Caco-2 (cell line): ENCODE measurements around the gene DMRTA2. TPM values are rescaled to one million over a fixed set of nuclear protein-coding genes. Genes with fewer than 3 reads are reported as not detected.

Source experiments
- BruUV-seq: library from RNA; stranded (reverse); fragments of 400-500 nt; replicated peaks from 2 replicates; lab custom pipeline; 2021; lab: Mats Ljungman, UMichigan
- CTCF ChIA-PET: fragments of 300-600 bp; sonication (Branson Sonifier 250); formaldehyde crosslinking; loops from one replicate; lab custom pipeline; 2022; ENCODE audit warnings: antibody characterized with exemption; lab: Charles Lee
- POLR2A ChIA-PET: fragments of 300-600 bp; sonication (Branson Sonifier 250); formaldehyde crosslinking; loops from one replicate; lab custom pipeline; 2022; ENCODE audit warnings: antibody characterized with exemption; lab: Charles Lee
- DNase-seq, 2 experiments: peaks; one replicate each; pipeline versions ENCODE4 v3.0.0 to v3.0.0-alpha.2; 2020 to 2022
- H3K27me3 ChIP-seq: replicated peaks from 2 replicates; pipeline ENCODE4 v1.6.0; 2011; ENCODE audit warnings: low read length; ENCODE audit not compliant: control insufficient read depth, insufficient read depth
- H3K36me3 ChIP-seq: 2 replicates; pipeline ENCODE4 v1.5.1; 2011; ENCODE audit warnings: low read length; ENCODE audit not compliant: control insufficient read depth, insufficient read depth
- H3K4me1 ChIP-seq: fragments of 250-450 bp; sonication (Bioruptor Pico); 2 replicates; pipeline ENCODE4 v1.5.1; 2020; ENCODE audit warnings: mild to moderate bottlenecking
- H3K4me3 ChIP-seq: 2 replicates; pipeline ENCODE4 v1.5.1; 2011; ENCODE audit warnings: low read depth, mild to moderate bottlenecking, control low read depth, low read length
- H3K9me3 ChIP-seq: fragments of 250-450 bp; sonication (Bioruptor Pico); 2 replicates; pipeline ENCODE4 v1.5.1; 2020; ENCODE audit warnings: mild to moderate bottlenecking, moderate library complexity
- H3K27ac Mint-ChIP-seq: one replicate; pipeline ENCODE4 v1.8.0; 2022; ENCODE audit warnings: mixed read lengths; ENCODE audit not compliant: unreplicated experiment
- H3K27me3 Mint-ChIP-seq: one replicate; pipeline ENCODE4 v1.8.0; 2022; ENCODE audit warnings: mixed read lengths; ENCODE audit not compliant: insufficient read depth, unreplicated experiment
- H3K36me3 Mint-ChIP-seq: one replicate; pipeline ENCODE4 v1.8.0; 2022; ENCODE audit warnings: mild to moderate bottlenecking, mixed read lengths; ENCODE audit not compliant: insufficient read depth, unreplicated experiment
- H3K4me1 Mint-ChIP-seq: one replicate; pipeline ENCODE4 v1.8.0; 2022; ENCODE audit warnings: low read depth, mixed read lengths; ENCODE audit not compliant: unreplicated experiment
- H3K4me3 Mint-ChIP-seq: one replicate; pipeline ENCODE4 v1.8.0; 2022; ENCODE audit warnings: mild to moderate bottlenecking, moderate library complexity, mixed read lengths; ENCODE audit not compliant: unreplicated experiment
- H3K9me3 Mint-ChIP-seq: one replicate; pipeline ENCODE4 v1.8.0; 2022; ENCODE audit warnings: mixed read lengths; ENCODE audit not compliant: unreplicated experiment
- intact Hi-C: fragments of 100-400 bp; cut with micrococcal nuclease; formaldehyde crosslinking; loops from one replicate; pipeline ENCODE4 v1.10.0; 2022; ENCODE audit not compliant: unreplicated experiment
- total RNA-seq: library from RNA; stranded (reverse); gene quantifications from 2 replicates; pipeline ENCODE4 v1.2.3, GENCODE V29; 2022
- TF ChIP-seq, protein P1 (sequence below), 2 experiments: fragments of 200-600 bp in 1 of 2; IDR thresholded peaks; 1 replicate in 1 of 2; 2 replicates in 1 of 2; pipeline versions ENCODE4 v1.5.1 to v1.8.0; 2011 to 2022; ENCODE audit warnings: antibody characterized with exemption in 1 of 2, control low read depth in 1 of 2, inconsistent platforms in 1 of 2, low read depth in 1 of 2, low read length in 1 of 2, mild to moderate bottlenecking in 1 of 2, moderate library complexity in 1 of 2; ENCODE audit not compliant: insufficient read depth in 1 of 2, severe bottlenecking in 1 of 2, unreplicated experiment in 1 of 2

The DMRTA2 gene
- total RNA-seq, 1 experiment from 2014 or later = 3.4 TPM

DNA sequence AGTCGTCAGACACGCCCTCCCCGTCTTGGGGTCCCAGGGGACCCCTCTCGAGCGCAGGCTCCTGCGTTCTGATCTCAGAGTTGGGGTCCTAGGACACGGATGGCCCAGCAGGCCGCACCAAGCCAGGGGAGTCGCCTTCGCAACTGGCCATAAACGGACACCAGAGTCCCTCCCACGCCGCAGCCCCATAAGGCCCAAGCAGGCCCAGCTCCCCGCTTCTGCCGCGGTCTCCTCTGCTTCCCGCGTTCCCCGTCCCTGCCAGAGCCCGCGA lies 633 bp downstream of the DMRTA2 start:
- ChIA-PET POLR2A (no interaction called here), CTCF (no interaction called here)
- Mint-ChIP-seq H3K27ac (peak overlapping the region; percentile 91), H3K4me1 (peaks cover 6% of the 10 kb centered on the region), H3K36me3 (peaks cover 22% of the 10 kb centered on the region), H3K27me3 (peaks cover 19% of the 10 kb centered on the region), H3K9me3 (no peaks in the 10 kb centered on the region), H3K4me3 (peak overlapping the region; percentile 72)
- H3K9me3 ChIP-seq = no peaks in the 10 kb centered on the region
- H3K4me3 ChIP-seq = peak overlapping the region; percentile 53
- TF ChIP-seq, protein P1, sequence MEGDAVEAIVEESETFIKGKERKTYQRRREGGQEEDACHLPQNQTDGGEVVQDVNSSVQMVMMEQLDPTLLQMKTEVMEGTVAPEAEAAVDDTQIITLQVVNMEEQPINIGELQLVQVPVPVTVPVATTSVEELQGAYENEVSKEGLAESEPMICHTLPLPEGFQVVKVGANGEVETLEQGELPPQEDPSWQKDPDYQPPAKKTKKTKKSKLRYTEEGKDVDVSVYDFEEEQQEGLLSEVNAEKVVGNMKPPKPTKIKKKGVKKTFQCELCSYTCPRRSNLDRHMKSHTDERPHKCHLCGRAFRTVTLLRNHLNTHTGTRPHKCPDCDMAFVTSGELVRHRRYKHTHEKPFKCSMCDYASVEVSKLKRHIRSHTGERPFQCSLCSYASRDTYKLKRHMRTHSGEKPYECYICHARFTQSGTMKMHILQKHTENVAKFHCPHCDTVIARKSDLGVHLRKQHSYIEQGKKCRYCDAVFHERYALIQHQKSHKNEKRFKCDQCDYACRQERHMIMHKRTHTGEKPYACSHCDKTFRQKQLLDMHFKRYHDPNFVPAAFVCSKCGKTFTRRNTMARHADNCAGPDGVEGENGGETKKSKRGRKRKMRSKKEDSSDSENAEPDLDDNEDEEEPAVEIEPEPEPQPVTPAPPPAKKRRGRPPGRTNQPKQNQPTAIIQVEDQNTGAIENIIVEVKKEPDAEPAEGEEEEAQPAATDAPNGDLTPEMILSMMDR (IDR thresholded peaks at IDR 0.05; ENCODE audit: insufficient read depth in 1 of 2, low read depth in 1 of 2, low read length in 1 of 2, severe bottlenecking in 1 of 2, unreplicated experiment in 1 of 2) = no peak
- no peaks in the 10 kb centered on the region for H3K4me1 ChIP-seq
- DNase-seq = no peak
- BruUV-seq = no TSS peak
- no peaks in the 10 kb centered on the region for H3K36me3 ChIP-seq
- peaks cover 3% of the 10 kb centered on the region; the same call in 1 of the 2 replicates for H3K27me3 ChIP-seq
- intact Hi-C loops = loop anchor here (2.0 to 10.0 kb wide), 2 partner anchors 54 to 122 kb away; no protein-coding TSS in a partner anchor

DNA sequence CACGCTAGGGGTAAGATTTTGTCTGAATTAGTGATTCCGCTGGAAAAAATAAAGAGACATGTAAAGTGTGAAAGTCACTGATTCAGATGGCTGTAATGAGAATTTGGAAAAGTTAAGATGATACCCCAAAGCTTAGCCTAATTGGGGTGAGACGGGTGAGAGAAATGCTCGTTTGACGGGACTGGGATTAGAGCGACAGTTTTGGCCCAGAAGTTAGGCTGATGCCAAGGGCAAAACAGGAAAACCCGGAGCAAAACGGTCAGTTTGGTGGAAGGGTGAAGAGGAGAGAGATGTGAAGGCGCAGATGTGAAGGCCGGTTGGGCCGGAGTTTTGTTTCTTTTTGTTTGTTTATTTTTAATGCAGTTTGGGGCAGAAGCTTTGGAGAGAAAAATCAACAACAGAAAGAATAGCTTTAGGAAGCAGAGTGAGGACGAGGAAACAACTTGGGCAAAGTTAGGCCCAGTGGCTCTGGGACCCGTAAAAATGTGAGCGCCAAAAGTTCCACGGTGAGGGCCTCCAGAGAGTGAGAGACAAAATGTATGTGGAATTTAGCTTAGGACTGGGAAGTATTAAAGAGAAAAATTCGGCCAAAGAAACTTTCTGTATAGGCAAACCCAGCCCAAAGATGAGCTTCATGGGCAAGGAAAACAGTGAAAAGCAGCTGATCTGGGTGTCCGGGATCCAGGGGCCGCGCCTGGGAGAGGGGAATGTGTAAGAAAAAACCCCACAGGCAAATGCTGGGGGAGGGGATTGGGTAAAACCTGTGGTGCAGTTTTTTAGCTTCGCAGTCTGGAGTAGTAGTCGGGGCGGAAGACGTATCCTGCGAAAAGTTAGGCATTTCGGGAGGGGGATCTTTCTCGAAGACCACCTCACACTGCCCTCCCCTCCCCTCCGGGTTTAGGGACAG lies 1.2 kb downstream of the DMRTA2 start:
- Mint-ChIP-seq H3K4me1 (peaks cover 6% of the 10 kb centered on the region), H3K36me3 (peaks cover 22% of the 10 kb centered on the region), H3K4me3 (peak overlapping the region; percentile 72), H3K9me3 (no peaks in the 10 kb centered on the region), H3K27ac (peak overlapping the region; percentile 91), H3K27me3 (peaks cover 13% of the 10 kb centered on the region)
- TF ChIP-seq, protein P1 (IDR thresholded peaks at IDR 0.05; ENCODE audit: insufficient read depth in 1 of 2, low read depth in 1 of 2, low read length in 1 of 2, severe bottlenecking in 1 of 2, unreplicated experiment in 1 of 2) = no peak
- Histone ChIP-seq H3K4me3 (peak overlapping the region; percentile 53), H3K36me3 (no peaks in the 10 kb centered on the region), H3K27me3 (no peaks in the 10 kb centered on the region; the same call in 1 of the 2 replicates), H3K4me1 (no peaks in the 10 kb centered on the region), H3K9me3 (no peaks in the 10 kb centered on the region)
- ChIA-PET CTCF (no interaction called here), POLR2A (no interaction called here)
- TSS peak; percentile 52 for BruUV-seq
- no peak for DNase-seq
- intact Hi-C loops = loop anchor here (2.0 to 10.0 kb wide), 2 partner anchors 53 to 123 kb away; no protein-coding TSS in a partner anchor

DNA sequence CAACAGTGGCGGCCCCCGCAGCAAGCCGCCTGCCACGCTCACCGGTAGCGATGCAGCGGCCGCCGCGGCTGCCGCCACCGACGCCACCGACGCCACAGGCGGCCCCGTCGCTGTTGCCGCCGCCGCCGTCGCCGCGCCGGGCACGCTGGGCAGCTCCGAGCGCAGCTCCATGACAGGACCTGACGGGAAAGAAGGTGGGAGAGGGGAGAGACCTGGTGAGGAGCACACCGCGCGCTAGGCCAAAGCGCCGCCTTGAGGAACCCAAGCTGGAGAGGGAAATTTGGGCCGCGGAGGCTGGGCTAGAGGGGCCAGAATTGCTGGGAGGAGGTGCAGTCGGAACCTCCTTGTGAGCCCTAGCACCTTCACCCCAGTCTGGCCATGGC lies 1.9 kb downstream of the DMRTA2 start:
- ChIA-PET CTCF (no interaction called here), POLR2A (no interaction called here)
- no peaks in the 10 kb centered on the region for H3K9me3 ChIP-seq
- H3K4me3 ChIP-seq = no peak overlapping the region
- TF ChIP-seq, protein P1 (IDR thresholded peaks at IDR 0.05; ENCODE audit: insufficient read depth in 1 of 2, low read depth in 1 of 2, low read length in 1 of 2, severe bottlenecking in 1 of 2, unreplicated experiment in 1 of 2) = no peak
- Mint-ChIP-seq H3K36me3 (peaks cover 22% of the 10 kb centered on the region), H3K27ac (no peak overlapping the region), H3K4me3 (peak overlapping the region; percentile 72), H3K4me1 (peaks cover 6% of the 10 kb centered on the region), H3K9me3 (no peaks in the 10 kb centered on the region), H3K27me3 (peaks cover 13% of the 10 kb centered on the region)
- H3K4me1 ChIP-seq = no peaks in the 10 kb centered on the region
- DNase-seq = no peak
- H3K36me3 ChIP-seq = no peaks in the 10 kb centered on the region
- no TSS peak for BruUV-seq
- intact Hi-C loops = loop anchor here (10.0 kb wide), 1 partner anchor 123 kb away; no protein-coding TSS in a partner anchor
- H3K27me3 ChIP-seq = no peaks in the 10 kb centered on the region
